Stimulated activated CD4-positive, alpha-beta T cell treated with anti-CD3 and anti-CD28 coated beads, TNF-alpha, amount 100 ng/mL, for 48 hours (primary cell): ENCODE results near the gene CAPRIN1.
"Not testable (repeated sequence)": the region's sequence is repeated elsewhere in the genome, so short reads cannot be mapped to it uniquely, and the experiment has no call there.

Experiments used
- DNase-seq, 3 donors: peaks; one replicate each; pipeline ENCODE4 v3.0.0-alpha.2; 2020; ENCODE audit warnings: low read depth in 3 of 3

CAPRIN1 gene

GRCh38 chr11:34050581-34051348, 766 bp upstream of the CAPRIN1 start:
- no peak for DNase-seq

GRCh38 chr11:34052036-34052607, 591 bp downstream of the CAPRIN1 start:
- DNase-seq, result peak; percentile 81 to 93 (median 83)

DNA sequence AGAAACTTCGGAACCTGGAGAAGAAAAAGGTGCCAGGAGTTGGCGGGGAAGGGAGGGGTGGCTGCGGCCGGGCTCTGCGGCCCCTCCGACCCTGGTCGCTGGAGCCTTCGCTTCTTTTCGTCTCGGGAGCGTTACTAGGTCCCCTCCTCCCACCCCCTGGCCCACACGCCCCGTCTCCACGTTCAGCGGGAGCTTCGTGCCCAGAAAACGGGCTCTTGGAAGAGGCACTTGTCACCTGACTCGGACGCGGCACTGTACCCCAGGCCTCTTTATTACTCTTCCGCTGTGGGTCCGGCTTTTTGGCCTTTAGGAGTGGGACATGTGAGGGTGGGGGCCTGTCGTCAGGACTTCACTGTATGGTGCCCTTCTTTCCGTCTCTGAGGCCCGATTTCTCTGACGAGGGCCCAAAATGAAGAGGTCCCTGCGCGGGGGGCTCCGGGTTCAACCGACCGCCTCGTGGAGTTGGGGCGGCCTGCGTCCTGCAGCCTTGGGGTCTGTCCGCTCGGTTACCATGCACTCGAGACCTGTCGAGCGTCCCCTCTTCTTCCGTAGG, 1.2 kb downstream of the CAPRIN1 start:
- DNase-seq, result peak; percentile 11 to 29 (median 14)

DNA sequence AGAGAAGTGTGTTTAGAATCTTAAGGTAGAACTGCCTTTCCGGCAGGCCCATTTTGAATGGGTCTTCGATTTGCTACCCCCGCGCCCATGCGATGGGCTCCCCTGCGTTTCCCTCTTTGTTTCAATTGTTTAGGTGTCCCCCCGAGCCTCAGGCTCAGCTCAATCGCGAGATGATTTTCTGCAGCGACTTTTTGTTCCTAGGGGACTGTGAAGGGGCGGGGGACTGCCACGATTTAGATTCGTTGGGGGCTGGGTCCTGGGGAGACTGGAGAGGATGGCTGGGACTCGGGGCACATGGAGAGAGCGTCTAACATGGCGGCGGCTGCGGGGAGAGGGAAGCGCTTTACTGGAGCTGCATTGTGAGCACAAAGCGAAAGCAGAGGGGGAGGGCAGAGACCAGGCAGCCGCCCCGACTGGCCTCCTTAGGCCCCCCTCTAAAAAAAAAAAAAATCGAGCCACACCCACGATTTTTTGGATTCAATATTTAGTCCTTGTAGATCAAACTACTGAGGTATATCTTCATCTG, 1.7 kb downstream of the CAPRIN1 start:
- DNase-seq, result peak; percentile 50 to 69 (median 63)

DNA sequence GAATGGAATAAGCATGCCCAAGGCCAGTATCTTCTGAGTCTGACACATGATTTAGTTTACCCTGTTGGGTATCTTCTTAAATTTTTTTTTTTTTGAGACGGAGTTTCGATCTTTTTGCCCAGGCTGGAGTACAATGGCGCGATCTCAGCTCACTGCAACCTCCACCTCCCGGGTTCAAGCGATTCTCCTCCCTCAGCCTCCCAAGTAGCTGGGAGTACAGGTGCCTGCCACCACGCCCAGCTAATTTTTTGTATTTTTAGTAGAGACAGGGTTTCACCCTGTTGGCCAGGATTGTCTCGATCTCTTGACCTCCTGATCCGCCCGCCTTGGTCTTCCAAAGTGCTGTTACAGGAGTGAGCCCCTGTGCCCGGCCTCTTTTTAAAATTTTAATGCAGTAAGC, 2.8 kb downstream of the CAPRIN1 start:
- not testable (repeated sequence) for DNase-seq

DNA sequence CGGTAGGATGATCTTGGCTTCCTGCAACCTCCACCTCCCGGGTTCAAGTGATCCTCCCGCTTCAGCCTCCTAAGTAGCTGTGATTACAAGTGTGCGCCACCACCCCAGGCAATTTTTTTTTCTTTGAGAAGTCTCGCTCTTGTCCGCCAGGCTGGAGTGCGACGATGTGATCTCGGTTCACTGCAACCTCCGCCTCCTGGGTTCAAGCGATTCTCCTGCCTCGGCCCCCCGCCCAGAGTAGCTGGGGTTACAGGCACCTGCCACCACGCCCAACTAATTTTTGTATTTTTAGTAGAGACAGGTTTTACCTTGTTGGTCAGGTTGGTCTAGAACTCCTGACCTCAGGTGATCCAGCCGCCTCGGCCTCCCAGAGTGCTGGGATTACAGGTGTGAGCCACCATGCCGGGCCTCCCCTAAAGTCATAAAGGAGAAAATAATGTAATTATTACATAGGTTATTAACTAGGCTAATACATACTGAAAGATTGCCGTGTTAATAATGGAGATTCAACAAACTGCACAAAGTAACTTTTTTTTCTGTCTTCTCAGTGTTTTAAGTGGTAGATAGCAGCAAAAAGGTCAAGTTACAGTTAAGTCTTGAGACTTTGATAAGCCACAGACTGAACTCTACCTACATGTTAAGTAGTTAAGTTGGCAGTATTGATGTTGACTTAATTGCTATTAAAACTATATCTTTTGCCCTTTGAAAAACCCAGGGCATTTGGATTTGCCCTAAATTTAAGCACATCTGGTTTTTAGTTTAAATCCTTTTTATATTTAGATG, 3.9 kb downstream of the CAPRIN1 start:
- DNase-seq, result no peak

GRCh38 chr11:34056672-34057071, 5.1 kb downstream of the CAPRIN1 start:
- DNase-seq, result no peak

- no peak for DNase-seq
Measured at GRCh38 chr11:34063061-34063795, 11.7 kb downstream of the CAPRIN1 start.

DNA sequence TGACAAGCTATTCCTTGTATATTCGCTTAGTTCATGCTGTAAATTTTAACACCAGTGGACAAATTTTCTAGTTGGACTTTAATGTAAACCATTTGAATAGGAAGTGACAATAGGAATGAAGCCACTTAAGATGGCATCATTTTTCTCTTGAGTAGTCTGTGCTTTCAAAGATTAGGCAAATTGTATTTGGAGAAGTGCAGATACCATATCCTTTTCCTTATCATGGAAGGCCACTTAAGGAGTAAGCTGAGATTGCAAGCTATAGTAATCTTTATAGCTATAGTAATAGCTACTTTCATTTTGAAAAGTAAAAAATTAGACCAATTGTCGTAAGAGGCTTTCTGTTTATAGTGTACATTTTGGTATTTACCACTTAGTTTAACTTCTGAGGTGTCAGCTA, 12.8 kb downstream of the CAPRIN1 start:
- DNase-seq, result no peak

- DNase-seq, result peak in 1 of 3 donors; percentile 12
Measured at GRCh38 chr11:34065505-34066203, 14.1 kb downstream of the CAPRIN1 start.

GRCh38 chr11:34066766-34067165, 15.2 kb downstream of the CAPRIN1 start:
- DNase-seq, result not testable (repeated sequence)

- DNase-seq, result no peak
Measured at GRCh38 chr11:34067383-34068065, 16.0 kb downstream of the CAPRIN1 start.

DNA sequence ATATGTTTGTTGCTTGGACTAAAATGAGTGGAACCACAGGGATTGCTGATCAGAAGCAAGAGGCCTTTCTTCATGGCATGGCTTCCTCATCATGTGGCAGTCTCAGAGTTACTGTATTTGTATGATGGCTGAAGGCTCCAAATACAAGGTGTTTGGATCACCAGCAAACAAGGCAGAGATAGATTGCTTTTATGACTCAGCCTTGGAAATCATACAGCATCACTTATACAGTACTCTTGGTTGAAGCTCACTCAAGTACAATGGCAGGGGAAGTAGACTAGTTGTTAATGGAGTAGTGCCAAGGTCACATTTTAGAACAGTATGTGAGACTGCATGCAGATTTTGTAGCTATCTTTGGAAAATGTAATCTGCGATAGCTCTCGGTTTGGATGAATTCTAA, 16.6 kb downstream of the CAPRIN1 start:
- DNase-seq, result no peak

DNA sequence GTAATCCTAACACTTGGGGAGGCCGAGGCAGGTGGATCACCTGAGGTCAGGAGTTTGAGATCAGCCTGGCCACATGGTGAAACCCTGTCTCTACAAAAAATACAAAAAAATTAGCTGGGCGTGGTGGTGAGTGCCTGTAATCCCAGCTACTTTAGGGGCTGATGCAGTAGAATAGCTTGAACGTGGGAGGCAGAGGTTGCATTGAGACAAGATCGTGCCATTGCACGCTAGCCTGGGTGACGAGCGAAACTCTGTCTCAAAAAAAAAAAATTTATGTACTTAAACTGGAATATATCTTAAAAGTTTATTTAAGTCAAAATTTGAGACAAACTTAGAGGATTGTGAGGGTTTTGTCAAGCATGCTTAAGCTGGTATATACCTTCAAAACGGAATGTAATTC, 19.8 kb downstream of the CAPRIN1 start:
- DNase-seq, result not testable (repeated sequence)

- no peak for DNase-seq
Measured at GRCh38 chr11:34072041-34072440, 20.5 kb downstream of the CAPRIN1 start.

GRCh38 chr11:34072832-34073231, 21.3 kb downstream of the CAPRIN1 start:
- no peak for DNase-seq

GRCh38 chr11:34074391-34074790, 22.9 kb downstream of the CAPRIN1 start:
- DNase-seq, result no peak

GRCh38 chr11:34075178-34075820, 23.8 kb downstream of the CAPRIN1 start:
- DNase-seq, result no peak

DNA sequence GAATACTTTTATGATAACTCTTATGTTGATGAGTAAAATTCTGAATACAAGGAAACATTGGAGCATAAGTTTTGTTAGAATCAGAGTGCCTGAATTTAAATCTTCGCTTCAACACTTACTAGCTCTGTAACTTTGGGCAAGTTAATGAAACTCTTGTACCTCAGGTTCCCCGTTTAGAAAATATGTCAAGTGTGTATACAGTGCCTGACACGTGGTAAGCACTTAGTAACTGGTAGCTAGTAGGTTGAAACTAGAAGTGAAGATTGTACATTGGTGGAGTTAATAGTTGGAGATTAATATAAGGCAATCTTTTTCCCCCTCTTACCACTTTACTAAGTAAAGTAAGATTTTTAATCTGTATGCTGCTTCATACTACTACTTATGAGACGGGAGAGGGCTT, 29.1 kb downstream of the CAPRIN1 start:
- no peak for DNase-seq

DNA sequence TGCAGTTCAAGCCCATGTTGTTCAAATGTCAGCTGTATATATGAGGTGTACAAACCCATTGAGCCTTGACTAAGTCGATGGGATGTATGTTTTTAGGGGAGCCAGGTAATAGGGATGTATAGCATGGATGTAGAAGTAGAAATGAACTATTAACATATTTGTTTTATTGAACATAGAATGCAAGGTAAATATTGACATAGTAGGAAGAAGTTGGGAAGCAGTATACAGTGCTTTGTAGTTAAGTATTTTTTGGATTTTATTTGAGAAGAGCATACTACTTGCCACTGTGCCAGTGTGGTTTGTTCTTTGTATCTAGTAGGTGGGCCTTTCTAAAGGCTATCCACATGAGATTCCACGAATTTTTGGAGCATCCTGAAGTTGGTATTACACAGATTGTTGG, 33.1 kb downstream of the CAPRIN1 start:
- DNase-seq, result no peak
